ENCODE measurements around the gene ACTR3.

Gene ACTR3

GRCh38 chr2:113965644-113966043 lies 75.8 kb downstream of the ACTR3 start:
- no peak for DNase-seq

- no peak for DNase-seq
Observed at GRCh38 chr2:113966171-113966570, 76.3 kb downstream of the ACTR3 start.

- DNase-seq: no peak
Observed at GRCh38 chr2:113966832-113967231, 76.9 kb downstream of the ACTR3 start.

GRCh38 chr2:113967272-113967671 lies 77.4 kb downstream of the ACTR3 start:
- no peak for DNase-seq

GRCh38 chr2:113972766-113973165 lies 82.9 kb downstream of the ACTR3 start:
- DNase-seq: no peak

GRCh38 chr2:113973810-113974209 lies 83.9 kb downstream of the ACTR3 start:
- peak; percentile 16 for DNase-seq

GRCh38 chr2:113974727-113975126 lies 84.8 kb downstream of the ACTR3 start:
- no peak for DNase-seq

- no peak for DNase-seq
Observed at GRCh38 chr2:113976277-113976928, 86.5 kb downstream of the ACTR3 start.

GRCh38 chr2:113977060-113977659 lies 87.3 kb downstream of the ACTR3 start:
- DNase-seq: no peak

- peak; percentile 12 for DNase-seq
Observed at GRCh38 chr2:113977660-113978523, 88.0 kb downstream of the ACTR3 start.

GRCh38 chr2:113978524-113979190 lies 88.8 kb downstream of the ACTR3 start:
- no peak for DNase-seq

GRCh38 chr2:113979191-113980128 lies 89.6 kb downstream of the ACTR3 start:
- no peak for DNase-seq

GRCh38 chr2:113980946-113981345 lies 91.1 kb downstream of the ACTR3 start:
- DNase-seq: no peak

- no peak for DNase-seq
Observed at GRCh38 chr2:113981404-113982134, 91.7 kb downstream of the ACTR3 start.

- DNase-seq: no peak
Observed at GRCh38 chr2:113985554-113986397, 95.9 kb downstream of the ACTR3 start.

- no peak for DNase-seq
Observed at GRCh38 chr2:113986762-113987290, 96.9 kb downstream of the ACTR3 start.

- DNase-seq: no peak
Observed at GRCh38 chr2:113992090-113992489, 102.2 kb downstream of the ACTR3 start.

GRCh38 chr2:113996671-113997594 lies 107.0 kb downstream of the ACTR3 start:
- DNase-seq: no peak

GRCh38 chr2:114001152-114001551 lies 111.3 kb downstream of the ACTR3 start:
- no peak for DNase-seq

Data from right kidney (tissue), 1 donor.